MV-4-11 (cell line): ENCODE measurements around the gene ABCA5.
A peak's percentile ranks its signal among the peaks of the same experiment; 100 is the strongest.
"Not testable (repeated sequence)": the region's sequence is repeated elsewhere in the genome, so short reads cannot be mapped to it uniquely, and the experiment has no call there.

ENCODE experiments used
- DNase-seq: peaks from one replicate; lab custom pipeline; 2025; lab: John Stamatoyannopoulos, UW

ABCA5 gene

GRCh38 chr17:69325518-69326376 is 1.2 kb downstream of the ABCA5 start:
- no peak for DNase-seq

- DNase-seq, result peak; percentile 53
These were observed 3.1 kb downstream of the ABCA5 start for GRCh38 chr17:69323806-69324205.

GRCh38 chr17:69320908-69321238 is 6.1 kb downstream of the ABCA5 start:
- DNase-seq, result no peak

GRCh38 chr17:69320210-69320907 is 6.6 kb downstream of the ABCA5 start:
- DNase-seq, result no peak

- no peak for DNase-seq
These were observed 9.3 kb downstream of the ABCA5 start for GRCh38 chr17:69317625-69318024.

- DNase-seq, result no peak
These were observed 12.5 kb downstream of the ABCA5 start for GRCh38 chr17:69314246-69315065.

- no peak for DNase-seq
These were observed 21.8 kb downstream of the ABCA5 start for GRCh38 chr17:69305177-69305576.

- no peak for DNase-seq
These were observed 24.3 kb downstream of the ABCA5 start for GRCh38 chr17:69302682-69303081.

GRCh38 chr17:69300222-69300621 is 26.7 kb downstream of the ABCA5 start:
- DNase-seq, result peak; percentile 56

GRCh38 chr17:69298120-69298722 is 28.7 kb downstream of the ABCA5 start:
- not testable (repeated sequence) for DNase-seq

- no peak for DNase-seq
These were observed 39.8 kb downstream of the ABCA5 start for GRCh38 chr17:69287168-69287567.

- DNase-seq, result no peak
These were observed 40.7 kb downstream of the ABCA5 start for GRCh38 chr17:69286257-69286656.

GRCh38 chr17:69284646-69285045 is 42.3 kb downstream of the ABCA5 start:
- DNase-seq, result no peak

GRCh38 chr17:69282002-69282401 is 44.9 kb downstream of the ABCA5 start:
- peak; percentile 28 for DNase-seq

- not testable (repeated sequence) for DNase-seq
These were observed 50.7 kb downstream of the ABCA5 start for GRCh38 chr17:69276279-69276678.

- no peak for DNase-seq
These were observed 51.2 kb downstream of the ABCA5 start for GRCh38 chr17:69275751-69276150.

- DNase-seq, result no peak
These were observed 55.9 kb downstream of the ABCA5 start for GRCh38 chr17:69271023-69271422.

- DNase-seq, result peak; percentile 28
These were observed 57.6 kb downstream of the ABCA5 start for GRCh38 chr17:69269131-69269998.

- DNase-seq, result no peak
These were observed 58.4 kb downstream of the ABCA5 start for GRCh38 chr17:69268543-69269014.

GRCh38 chr17:69267219-69267618 is 59.7 kb downstream of the ABCA5 start:
- DNase-seq, result no peak

- no peak for DNase-seq
These were observed 61.1 kb downstream of the ABCA5 start for GRCh38 chr17:69265873-69266272.
